ENCODE data around the gene ECHDC3. TPM values are rescaled to one million over a fixed set of nuclear protein-coding genes. Genes with fewer than 3 reads are reported as not detected.
"Not testable (repeated sequence)": the region's sequence is repeated elsewhere in the genome, so short reads cannot be mapped to it uniquely, and the experiment has no call there.

Gene ECHDC3
- polyA plus RNA-seq, 3 donors from 2014 or later: 0.58 to 0.77 (median 0.71) TPM

- H3K9me3 Mint-ChIP-seq: peaks cover 0 to 6% (median 0%) of the 10 kb centered on the region in 6 donors
- H3K27ac Mint-ChIP-seq: no peak overlapping the region
- DNase-seq: peak in 2 of 3 donors; percentile 21 to 26
- peaks cover 4 to 7% (median 6%) of the 10 kb centered on the region in 3 donors for H3K27me3 Mint-ChIP-seq (ENCODE audit: low read depth in 3 of 3)
- H3K4me1 Mint-ChIP-seq: no peaks in the 10 kb centered on the region
- H3K36me3 Mint-ChIP-seq: no peaks in the 10 kb centered on the region
- H3K4me3 Mint-ChIP-seq: no peak overlapping the region
Observed at GRCh38 chr10:11724938-11725776, 17.0 kb upstream of the ECHDC3 start.

- peaks cover 0 to 6% (median 0%) of the 10 kb centered on the region in 6 donors for H3K9me3 Mint-ChIP-seq
- H3K27me3 Mint-ChIP-seq (ENCODE audit: low read depth in 3 of 3): peaks cover 4 to 7% (median 4%) of the 10 kb centered on the region in 3 donors
- H3K36me3 Mint-ChIP-seq: no peaks in the 10 kb centered on the region
- H3K27ac Mint-ChIP-seq: no peak overlapping the region
- no peaks in the 10 kb centered on the region for H3K4me1 Mint-ChIP-seq
- no peak overlapping the region for H3K4me3 Mint-ChIP-seq
- no peak for DNase-seq
Observed at GRCh38 chr10:11725912-11726311, 16.3 kb upstream of the ECHDC3 start.

- H3K27ac Mint-ChIP-seq: no peak overlapping the region
- no peak overlapping the region for H3K4me3 Mint-ChIP-seq
Observed at GRCh38 chr10:11727563-11727962, 14.6 kb upstream of the ECHDC3 start.

GRCh38 chr10:11728353-11728752 lies 13.8 kb upstream of the ECHDC3 start:
- no peaks in the 10 kb centered on the region for H3K4me1 Mint-ChIP-seq
- peaks cover 0 to 6% (median 0%) of the 10 kb centered on the region in 6 donors for H3K9me3 Mint-ChIP-seq
- no peaks in the 10 kb centered on the region for H3K36me3 Mint-ChIP-seq
- peaks cover 2 to 5% (median 4%) of the 10 kb centered on the region in 3 donors for H3K27me3 Mint-ChIP-seq (ENCODE audit: low read depth in 3 of 3)
- DNase-seq: no peak
- no peak overlapping the region for H3K4me3 Mint-ChIP-seq
- H3K27ac Mint-ChIP-seq: no peak overlapping the region

More at GRCh38 chr10:11727563-11727962, 14.6 kb upstream of the ECHDC3 start:
- Mint-ChIP-seq H3K27me3 (ENCODE audit: low read depth in 3 of 3) (peaks cover 2 to 5% (median 4%) of the 10 kb centered on the region in 3 donors), H3K4me1 (no peaks in the 10 kb centered on the region), H3K36me3 (no peaks in the 10 kb centered on the region), H3K9me3 (peaks cover 0 to 6% (median 0%) of the 10 kb centered on the region in 6 donors)
- no peak for DNase-seq

- no peak overlapping the region for H3K27ac Mint-ChIP-seq
- H3K4me3 Mint-ChIP-seq: no peak overlapping the region
- no peaks in the 10 kb centered on the region for H3K4me1 Mint-ChIP-seq
- peaks cover 0 to 6% (median 0%) of the 10 kb centered on the region in 6 donors for H3K9me3 Mint-ChIP-seq
- peaks cover 2 to 5% (median 4%) of the 10 kb centered on the region in 3 donors for H3K27me3 Mint-ChIP-seq (ENCODE audit: low read depth in 3 of 3)
- no peak for DNase-seq
- H3K36me3 Mint-ChIP-seq: no peaks in the 10 kb centered on the region
Observed at GRCh38 chr10:11729790-11730315, 12.3 kb upstream of the ECHDC3 start.

GRCh38 chr10:11730779-11731178 lies 11.4 kb upstream of the ECHDC3 start:
- H3K9me3 Mint-ChIP-seq: peaks cover 0 to 6% (median 0%) of the 10 kb centered on the region in 6 donors
- H3K4me1 Mint-ChIP-seq: no peaks in the 10 kb centered on the region
- H3K27me3 Mint-ChIP-seq (ENCODE audit: low read depth in 3 of 3): peaks cover 0 to 2% (median 2%) of the 10 kb centered on the region in 3 donors
- no peak overlapping the region for H3K4me3 Mint-ChIP-seq
- DNase-seq: no peak
- no peak overlapping the region for H3K27ac Mint-ChIP-seq
- H3K36me3 Mint-ChIP-seq: no peaks in the 10 kb centered on the region

- not testable (repeated sequence) for DNase-seq, H3K4me3 Mint-ChIP-seq, H3K27ac Mint-ChIP-seq, H3K36me3 Mint-ChIP-seq, H3K9me3 Mint-ChIP-seq
- peaks cover 0 to 11% (median 6%) of the 10 kb centered on the region in 3 donors for H3K27me3 Mint-ChIP-seq (ENCODE audit: low read depth in 3 of 3)
- H3K4me1 Mint-ChIP-seq: peaks cover 9 to 10% of the 10 kb centered on the region in 2 donors
Observed at GRCh38 chr10:11736767-11737166, 5.4 kb upstream of the ECHDC3 start.

- H3K27me3 Mint-ChIP-seq (ENCODE audit: low read depth in 3 of 3): peaks cover 0 to 11% (median 6%) of the 10 kb centered on the region in 3 donors
- peak overlapping the region in 1 of 6 donors; percentile 30 for H3K27ac Mint-ChIP-seq
- H3K4me1 Mint-ChIP-seq: peaks cover 10 to 11% of the 10 kb centered on the region in 2 donors
- H3K4me3 Mint-ChIP-seq: peak overlapping the region in 4 of 5 donors; percentile 27 to 73 (median 62)
- H3K36me3 Mint-ChIP-seq, H3K9me3 Mint-ChIP-seq, DNase-seq: not testable (repeated sequence)
Observed at GRCh38 chr10:11737258-11738032, 4.7 kb upstream of the ECHDC3 start.

GRCh38 chr10:11740907-11741306 lies 1.3 kb upstream of the ECHDC3 start:
- no peaks in the 10 kb centered on the region for H3K36me3 Mint-ChIP-seq
- peaks cover 0 to 22% (median 6%) of the 10 kb centered on the region in 3 donors for H3K27me3 Mint-ChIP-seq (ENCODE audit: low read depth in 3 of 3)
- H3K4me3 Mint-ChIP-seq: peak overlapping the region in 3 of 5 donors; percentile 52 to 73 (median 55)
- H3K4me1 Mint-ChIP-seq: peaks cover 10 to 14% of the 10 kb centered on the region in 2 donors
- H3K27ac Mint-ChIP-seq: no peak overlapping the region
- no peak for DNase-seq
- H3K9me3 Mint-ChIP-seq: no peaks in the 10 kb centered on the region

GRCh38 chr10:11741608-11742007 lies 574 bp upstream of the ECHDC3 start:
- Mint-ChIP-seq H3K9me3 (no peaks in the 10 kb centered on the region), H3K36me3 (no peaks in the 10 kb centered on the region), H3K4me3 (peak overlapping the region; percentile 67 to 76 (median 73)), H3K27me3 (ENCODE audit: low read depth in 3 of 3) (peaks cover 0 to 22% (median 6%) of the 10 kb centered on the region in 3 donors), H3K27ac (no peak overlapping the region), H3K4me1 (peaks cover 10 to 14% of the 10 kb centered on the region in 2 donors)
- DNase-seq: no peak

GRCh38 chr10:11742779-11743298 lies 657 bp downstream of the ECHDC3 start:
- H3K27ac Mint-ChIP-seq: no peak overlapping the region
- peaks cover 0 to 21% (median 6%) of the 10 kb centered on the region in 3 donors for H3K27me3 Mint-ChIP-seq (ENCODE audit: low read depth in 3 of 3)
- H3K4me3 Mint-ChIP-seq: peak overlapping the region; percentile 51 to 74 (median 62)
- H3K36me3 Mint-ChIP-seq: no peaks in the 10 kb centered on the region
- peaks cover 3 to 14% of the 10 kb centered on the region in 2 donors for H3K4me1 Mint-ChIP-seq
- DNase-seq: no peak
- H3K9me3 Mint-ChIP-seq: no peaks in the 10 kb centered on the region

- no peaks in the 10 kb centered on the region for H3K36me3 Mint-ChIP-seq
- no peaks in the 10 kb centered on the region for H3K9me3 Mint-ChIP-seq
- peak overlapping the region; percentile 51 to 74 (median 62) for H3K4me3 Mint-ChIP-seq
- no peak overlapping the region for H3K27ac Mint-ChIP-seq
- peaks cover 0 to 13% of the 10 kb centered on the region in 2 donors for H3K4me1 Mint-ChIP-seq
- no peak for DNase-seq
- peaks cover 0 to 17% (median 3%) of the 10 kb centered on the region in 3 donors for H3K27me3 Mint-ChIP-seq (ENCODE audit: low read depth in 3 of 3)
Observed at GRCh38 chr10:11743461-11744338, 1.5 kb downstream of the ECHDC3 start.

- no peaks in the 10 kb centered on the region for H3K9me3 Mint-ChIP-seq
- no peaks in the 10 kb centered on the region for H3K36me3 Mint-ChIP-seq
- peaks cover 0 to 14% (median 0%) of the 10 kb centered on the region in 3 donors for H3K27me3 Mint-ChIP-seq (ENCODE audit: low read depth in 3 of 3)
- DNase-seq: no peak
- H3K4me1 Mint-ChIP-seq: peaks cover 0 to 13% of the 10 kb centered on the region in 2 donors
- no peak overlapping the region for H3K4me3 Mint-ChIP-seq
- H3K27ac Mint-ChIP-seq: no peak overlapping the region
Observed at GRCh38 chr10:11745045-11745444, 2.9 kb downstream of the ECHDC3 start.
